Astrocyte (in vitro differentiated cells and primary cell): ENCODE measurements around the gene LYPD6. TPM values are rescaled to one million over a fixed set of nuclear protein-coding genes. Genes with fewer than 3 reads are reported as not detected.

Source experiments
- DNase-seq: peaks from one replicate; pipeline ENCODE4 v3.0.0-alpha.2; 2010; ENCODE audit warnings: low read depth
- FAIRE-seq: peaks from 2 replicates; lab custom pipeline; 2011; peaks lifted over from hg19 to GRCh38; lab: Jason Lieb, UNC
- H2AFZ ChIP-seq: 2 replicates; pipeline ENCODE4 v1.6.0; 2012; ENCODE audit warnings: low read depth, low read length, inconsistent platforms
- H3K27ac ChIP-seq: 2 replicates; pipeline ENCODE4 v1.5.1; 2011; ENCODE audit warnings: low read depth, low read length, inconsistent platforms
- H3K27me3 ChIP-seq: 2 replicates; pipeline ENCODE4 v1.6.0; 2011; ENCODE audit warnings: low read length, inconsistent platforms; ENCODE audit not compliant: insufficient read depth
- H3K36me3 ChIP-seq: 2 replicates; pipeline ENCODE4 v1.5.1; 2011; ENCODE audit warnings: low read length, inconsistent platforms; ENCODE audit not compliant: insufficient read depth
- H3K4me1 ChIP-seq: 2 replicates; pipeline ENCODE4 v1.5.1; 2011; ENCODE audit warnings: low read length, inconsistent platforms; ENCODE audit not compliant: insufficient read depth
- H3K4me2 ChIP-seq: 2 replicates; pipeline ENCODE4 v1.6.0; 2012; ENCODE audit warnings: low read length, inconsistent platforms
- H3K4me3 ChIP-seq: 2 replicates; pipeline ENCODE4 v1.5.1; 2011; ENCODE audit warnings: low read depth, mild to moderate bottlenecking, low read length, inconsistent platforms; ENCODE audit not compliant: insufficient read depth
- H3K79me2 ChIP-seq: 2 replicates; pipeline ENCODE4 v1.6.0; 2012; ENCODE audit warnings: mild to moderate bottlenecking, low read length, inconsistent platforms; ENCODE audit not compliant: insufficient read depth
- H3K9ac ChIP-seq: 2 replicates; pipeline ENCODE4 v1.6.0; 2012; ENCODE audit warnings: mild to moderate bottlenecking, low read length, inconsistent platforms
- H3K9me3 ChIP-seq: 2 replicates; pipeline ENCODE4 v1.5.1; 2012; ENCODE audit warnings: low read depth, mild to moderate bottlenecking, low read length, inconsistent platforms; ENCODE audit not compliant: insufficient read depth
- H4K20me1 ChIP-seq: 2 replicates; pipeline ENCODE4 v1.6.0; 2012; ENCODE audit warnings: low read length, inconsistent platforms; ENCODE audit not compliant: insufficient read depth
- H3K27ac Mint-ChIP-seq: one replicate; pipeline ENCODE4 v1.8.0; 2021; ENCODE audit warnings: mild to moderate bottlenecking, mixed read lengths; ENCODE audit not compliant: unreplicated experiment
- H3K27me3 Mint-ChIP-seq: one replicate; pipeline ENCODE4 v1.8.0; 2021; ENCODE audit warnings: low read depth, mixed read lengths; ENCODE audit not compliant: unreplicated experiment
- H3K36me3 Mint-ChIP-seq: one replicate; pipeline ENCODE4 v1.8.0; 2021; ENCODE audit warnings: low read depth, mixed read lengths; ENCODE audit not compliant: unreplicated experiment
- H3K4me1 Mint-ChIP-seq: one replicate; pipeline ENCODE4 v1.8.0; 2021; ENCODE audit warnings: low read depth, mixed read lengths; ENCODE audit not compliant: unreplicated experiment
- H3K4me3 Mint-ChIP-seq: one replicate; pipeline ENCODE4 v1.8.0; 2021; ENCODE audit warnings: mild to moderate bottlenecking, moderate library complexity, mixed read lengths; ENCODE audit not compliant: unreplicated experiment
- H3K9me3 Mint-ChIP-seq: one replicate; pipeline ENCODE4 v1.8.0; 2021; ENCODE audit warnings: mild to moderate bottlenecking, mixed read lengths; ENCODE audit not compliant: unreplicated experiment
- CTCF ChIP-seq: IDR thresholded peaks from 2 replicates; pipeline ENCODE4 v1.5.1; 2011; ENCODE audit warnings: low read depth, mild to moderate bottlenecking, inconsistent platforms, low read length, moderate library complexity; ENCODE audit not compliant: insufficient read depth
- EZH2 ChIP-seq: IDR thresholded peaks from 2 replicates; pipeline ENCODE4 v1.6.1; 2012; ENCODE audit warnings: mild to moderate bottlenecking, low read length, inconsistent platforms; ENCODE audit not compliant: insufficient read depth
- total RNA-seq: library from RNA; stranded (reverse); gene quantifications from 2 replicates; pipeline ENCODE4 v1.2.1, GENCODE V29; 2021

The LYPD6 gene
- total RNA-seq, 1 donor from 2014 or later = 1.4 TPM

- no peaks in the 10 kb centered on the region for H3K9me3 ChIP-seq
- no peak for TF ChIP-seq EZH2
- Mint-ChIP-seq H3K27me3 (no peaks in the 10 kb centered on the region), H3K4me1 (no peaks in the 10 kb centered on the region), H3K9me3 (peaks cover 2% of the 10 kb centered on the region), H3K27ac (no peak overlapping the region), H3K4me3 (no peak overlapping the region), H3K36me3 (no peaks in the 10 kb centered on the region)
- H3K4me2 ChIP-seq = no peak overlapping the region
- H3K27me3 ChIP-seq = no peaks in the 10 kb centered on the region
- no peaks in the 10 kb centered on the region for H4K20me1 ChIP-seq
- H3K36me3 ChIP-seq = no peaks in the 10 kb centered on the region
- no peaks in the 10 kb centered on the region for H3K79me2 ChIP-seq
- DNase-seq = peak; percentile 14
- no peak for FAIRE-seq
- H3K27ac ChIP-seq = no peak overlapping the region
- no peak overlapping the region for H3K9ac ChIP-seq
- no peak overlapping the region for H2AFZ ChIP-seq
- no peaks in the 10 kb centered on the region for H3K4me1 ChIP-seq
- H3K4me3 ChIP-seq = no peak overlapping the region
Observed at GRCh38 chr2:149360106-149360505, 29.7 kb downstream of the LYPD6 start.

GRCh38 chr2:149363958-149364357 lies 33.6 kb downstream of the LYPD6 start:
- FAIRE-seq (no peak), DNase-seq (peak; percentile 18)
- Histone ChIP-seq H3K9me3 (no peaks in the 10 kb centered on the region), H3K9ac (no peak overlapping the region), H3K27ac (no peak overlapping the region), H3K4me2 (no peak overlapping the region), H2AFZ (no peak overlapping the region), H3K4me3 (no peak overlapping the region), H3K4me1 (peaks cover 9% of the 10 kb centered on the region), H4K20me1 (no peaks in the 10 kb centered on the region), H3K36me3 (no peaks in the 10 kb centered on the region), H3K79me2 (no peaks in the 10 kb centered on the region), H3K27me3 (no peaks in the 10 kb centered on the region)
- H3K27me3 Mint-ChIP-seq = no peaks in the 10 kb centered on the region
- TF ChIP-seq EZH2 (no peak), CTCF (no peak)
- H3K4me1 Mint-ChIP-seq = peaks cover 5% of the 10 kb centered on the region
- H3K9me3 Mint-ChIP-seq = peaks cover 8% of the 10 kb centered on the region
- H3K27ac Mint-ChIP-seq = no peak overlapping the region
- peaks cover 3% of the 10 kb centered on the region for H3K36me3 Mint-ChIP-seq
- no peak overlapping the region for H3K4me3 Mint-ChIP-seq

- H3K27me3 ChIP-seq = peaks cover 2% of the 10 kb centered on the region
- no peaks in the 10 kb centered on the region for H3K27me3 Mint-ChIP-seq
- no peak overlapping the region for H3K4me3 ChIP-seq
- H3K27ac ChIP-seq = no peak overlapping the region
- no peaks in the 10 kb centered on the region for H3K9me3 ChIP-seq
- peaks cover 5% of the 10 kb centered on the region for H3K4me1 Mint-ChIP-seq
- no peaks in the 10 kb centered on the region for H3K36me3 ChIP-seq
- DNase-seq = no peak
- H3K27ac Mint-ChIP-seq = no peak overlapping the region
- H3K4me3 Mint-ChIP-seq = no peak overlapping the region
- H3K36me3 Mint-ChIP-seq = peaks cover 3% of the 10 kb centered on the region
- peaks cover 9% of the 10 kb centered on the region for H3K4me1 ChIP-seq
- no peak overlapping the region for H2AFZ ChIP-seq
- H4K20me1 ChIP-seq = no peaks in the 10 kb centered on the region
- no peaks in the 10 kb centered on the region for H3K79me2 ChIP-seq
- no peak for FAIRE-seq
- peaks cover 8% of the 10 kb centered on the region for H3K9me3 Mint-ChIP-seq
- no peak overlapping the region for H3K9ac ChIP-seq
- H3K4me2 ChIP-seq = no peak overlapping the region
- TF ChIP-seq EZH2 = no peak
Observed at GRCh38 chr2:149364839-149365238, 34.5 kb downstream of the LYPD6 start.
